EL (cell line): Measurements from ENCODE around the gene GNRH2.
"Not testable (repeated sequence)": the region's sequence is repeated elsewhere in the genome, so short reads cannot be mapped to it uniquely, and the experiment has no call there.

Experiments
- DNase-seq: peaks from one replicate; pipeline ENCODE4 v3.0.0-alpha.2; 2016

GNRH2 gene

DNA sequence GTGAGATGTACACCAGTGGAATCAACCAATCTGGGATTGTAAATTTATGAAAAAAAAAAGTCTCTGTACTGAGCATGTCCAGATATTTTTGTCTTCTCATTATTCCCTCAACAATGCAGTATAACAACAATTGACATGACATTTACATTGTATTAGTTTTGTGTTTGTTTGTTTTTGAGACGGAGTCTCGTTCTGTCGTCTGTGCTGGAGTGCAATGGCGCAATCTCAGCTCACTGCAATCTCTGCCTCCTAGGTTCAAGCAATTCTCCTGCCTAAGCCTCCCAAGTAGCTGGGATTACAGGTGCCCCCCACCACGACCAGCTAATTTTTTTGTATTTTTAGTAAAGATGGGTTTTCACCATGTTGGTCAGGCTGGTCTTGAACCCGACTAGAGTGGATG, 31.9 kb downstream of the GNRH2 start:
- not testable (repeated sequence) for DNase-seq

GRCh38 chr20:3077618-3078134, 34.3 kb downstream of the GNRH2 start:
- DNase-seq, result no peak

DNA sequence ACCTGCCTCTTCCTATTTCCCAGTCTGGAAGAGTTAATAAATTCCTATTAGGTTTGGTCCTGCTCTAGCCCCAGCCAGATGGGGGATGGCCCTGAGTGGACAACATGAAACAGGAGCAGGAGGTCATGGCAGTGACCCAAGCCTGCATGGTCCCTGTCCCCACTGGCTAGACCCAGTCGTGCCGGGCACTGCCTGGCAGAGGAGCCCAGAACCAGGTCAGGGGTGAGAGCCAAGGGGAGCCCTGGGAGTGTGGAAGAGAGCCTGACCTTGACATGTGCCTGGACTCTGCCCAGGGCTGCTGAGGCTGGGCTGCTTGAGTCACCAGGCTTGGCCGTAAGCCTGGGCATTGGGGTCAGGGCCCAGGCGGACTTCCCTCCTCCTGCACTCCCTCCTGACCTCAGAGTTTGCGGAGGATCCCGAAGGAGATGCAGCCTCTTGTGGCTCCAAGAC, 37.5 kb downstream of the GNRH2 start:
- DNase-seq, result peak; percentile 70

DNA sequence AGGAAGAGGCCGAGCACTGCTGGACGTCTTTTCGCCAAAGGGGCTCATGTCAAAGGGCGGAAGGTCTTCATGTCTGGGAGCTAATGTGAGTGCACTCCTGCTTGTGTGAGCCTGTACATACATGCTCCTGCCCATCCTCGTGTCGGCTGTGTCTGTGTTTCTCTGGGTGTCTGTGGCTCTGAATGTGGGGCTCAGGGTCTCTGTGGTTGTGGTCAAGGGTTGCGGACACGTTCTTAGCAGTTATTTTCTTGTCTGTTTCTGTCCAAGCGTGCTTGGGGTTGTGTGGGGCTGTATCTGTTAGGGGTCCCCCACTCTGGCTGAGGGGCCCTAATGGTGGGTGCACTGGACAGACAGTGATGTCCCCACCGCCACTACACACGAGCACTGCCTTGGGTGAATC, 38.2 kb downstream of the GNRH2 start:
- DNase-seq, result no peak

DNA sequence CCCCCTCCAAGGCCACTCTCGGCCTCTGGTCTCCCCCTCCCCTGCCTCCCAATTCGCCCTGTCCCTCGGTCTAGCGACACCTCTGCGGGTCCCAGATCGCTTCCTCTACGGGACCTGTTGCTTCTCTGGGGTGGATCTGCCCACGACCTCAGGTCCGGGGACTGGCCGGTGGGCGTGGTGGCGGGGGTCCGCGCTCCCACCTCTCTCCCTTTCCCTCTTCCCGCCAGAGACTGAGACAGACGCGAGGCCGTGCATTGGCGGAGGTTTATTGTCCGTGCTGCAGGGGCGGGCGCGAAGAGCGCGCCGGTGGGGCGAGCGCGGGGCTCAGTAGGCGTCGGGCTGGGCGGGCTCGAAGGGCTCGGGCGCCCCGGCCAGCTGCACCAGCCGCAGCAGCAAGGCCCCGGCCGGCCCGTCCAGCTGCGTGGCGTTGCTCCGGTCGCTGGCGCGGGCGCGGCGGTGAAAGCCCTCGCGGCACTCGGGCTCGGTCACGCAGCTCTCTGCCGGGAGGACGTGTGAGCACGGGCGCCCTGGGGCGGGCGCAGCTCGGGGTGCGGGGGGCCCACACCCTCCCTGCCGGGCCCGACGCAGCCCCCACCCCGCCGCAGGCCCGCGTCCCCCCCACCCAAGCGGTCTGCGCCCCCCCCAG, 39.0 kb downstream of the GNRH2 start:
- DNase-seq, result no peak

DNA sequence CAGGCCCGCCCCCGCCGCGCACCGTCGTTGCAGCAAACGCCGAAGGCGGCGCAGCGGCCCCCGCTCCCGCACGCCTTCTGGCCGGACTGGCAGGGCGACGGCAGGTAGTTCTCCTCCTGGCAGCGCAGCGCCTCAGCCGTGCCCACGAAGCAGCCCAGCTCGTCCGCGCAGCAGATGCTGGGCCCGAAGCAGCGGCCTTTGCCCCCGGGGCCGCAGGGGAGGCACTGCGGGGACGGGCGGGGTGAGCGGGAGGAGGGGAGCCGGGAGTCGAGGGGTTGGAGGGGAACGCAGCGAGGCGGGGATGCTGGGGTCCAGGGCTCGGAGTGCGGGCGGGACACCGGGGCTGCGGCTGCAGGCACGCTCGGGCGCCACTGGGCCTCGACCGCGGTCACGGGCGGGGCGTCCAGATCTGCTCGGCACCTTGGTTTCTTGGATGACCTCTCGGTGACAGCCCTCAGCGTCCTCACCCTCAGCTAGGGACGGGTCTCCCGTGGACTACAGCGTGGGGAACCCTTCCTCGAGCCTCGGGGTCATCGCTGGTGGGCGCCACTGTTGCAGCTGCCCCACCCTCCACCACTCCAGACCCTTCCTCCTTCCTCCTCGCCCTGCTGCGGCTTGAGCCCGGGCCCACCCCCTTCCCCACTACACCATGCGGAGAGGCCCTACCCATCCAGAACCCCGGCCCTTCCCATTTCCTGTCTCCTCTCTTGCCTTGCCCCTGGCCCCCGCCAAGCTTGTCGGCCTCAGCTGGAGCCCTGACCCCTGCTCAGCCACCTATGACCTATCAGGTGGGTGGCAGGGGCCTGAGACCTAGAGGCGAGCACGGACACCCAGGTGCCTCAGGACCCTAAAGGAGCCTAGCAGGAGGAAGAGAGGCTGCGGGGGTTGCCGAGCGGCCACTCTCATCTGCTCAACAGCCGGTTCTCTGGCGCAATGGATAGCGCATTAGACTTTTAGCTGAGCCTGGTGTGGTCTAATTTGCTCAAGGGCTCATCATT, 39.8 kb downstream of the GNRH2 start:
- DNase-seq, result no peak

GRCh38 chr20:3084283-3084985, 41.0 kb downstream of the GNRH2 start, which contains the start of gene AVP:
TSS of gene AVP (minus strand) at chr20:3084724. CDS start at chr20:3084674, 50 bp downstream.
- DNase-seq, result no peak

- no peak for DNase-seq
These were observed 41.6 kb downstream of the GNRH2 start for GRCh38 chr20:3084986-3085360.

DNA sequence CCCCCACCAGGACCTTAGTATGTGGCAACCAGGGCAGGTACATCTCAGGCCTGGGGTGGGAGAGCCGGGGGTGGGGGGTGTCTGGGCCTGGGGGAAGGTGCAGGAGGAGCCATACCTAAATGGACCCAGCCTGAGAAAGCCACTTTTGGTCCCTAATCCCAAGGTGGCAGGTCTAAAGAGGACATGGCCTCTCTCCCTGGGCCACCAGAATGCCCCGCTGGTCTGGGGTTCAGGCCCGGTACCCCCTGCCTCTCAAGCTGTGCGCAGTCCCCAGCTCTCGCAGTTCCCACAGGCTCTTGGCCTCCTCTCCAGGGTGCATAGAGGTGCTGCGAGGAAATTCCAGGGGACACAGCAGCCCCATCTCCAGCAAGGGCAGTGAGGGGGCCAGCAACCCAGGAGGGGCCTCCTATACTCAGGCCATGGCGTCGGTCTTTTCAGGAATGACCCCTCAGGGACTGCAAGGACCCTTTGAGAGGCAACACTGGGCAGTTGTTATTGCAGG, 42.2 kb downstream of the GNRH2 start:
- DNase-seq, result no peak

GRCh38 chr20:3088031-3088430, 44.6 kb downstream of the GNRH2 start:
- DNase-seq, result no peak

- no peak for DNase-seq
These were observed 47.1 kb downstream of the GNRH2 start for GRCh38 chr20:3090565-3090964.

DNA sequence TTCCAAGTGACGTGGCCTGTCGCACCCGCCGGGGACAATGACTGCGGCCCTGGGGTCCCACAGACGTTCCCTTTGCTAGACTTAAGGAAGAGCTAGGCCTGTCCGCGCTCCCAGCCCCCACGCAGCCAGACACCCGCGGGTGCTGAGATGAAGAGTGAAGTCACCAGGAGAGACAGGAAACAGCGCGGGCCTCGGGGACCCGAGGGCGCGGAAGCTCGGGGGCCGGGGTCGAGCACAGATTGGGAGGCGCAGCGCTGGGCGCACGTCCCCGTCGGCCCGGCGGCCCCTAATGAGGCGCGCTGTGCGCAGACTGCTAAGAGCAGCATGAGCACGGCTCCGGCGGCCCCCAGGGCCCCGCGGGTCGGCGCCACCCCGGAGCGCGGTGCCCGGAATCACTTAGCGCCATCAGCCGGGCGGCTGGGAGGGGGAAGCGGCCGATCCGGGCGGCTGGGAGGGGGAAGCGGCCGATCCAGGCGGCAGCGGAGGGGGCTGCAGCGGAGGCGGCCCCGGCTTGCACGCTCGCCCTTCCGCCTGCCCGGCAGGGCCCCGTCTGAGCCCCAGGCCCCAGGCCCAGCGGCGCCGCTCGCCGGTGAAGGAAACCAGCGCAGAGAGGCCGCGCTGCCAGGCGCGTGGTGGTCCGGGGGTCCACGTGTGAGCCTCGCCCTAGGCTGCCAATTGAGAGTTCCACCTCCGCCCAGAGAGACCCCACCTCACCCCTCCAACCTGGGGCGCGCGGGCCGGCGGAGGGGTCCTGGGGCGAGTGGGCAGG, 49.4 kb downstream of the GNRH2 start:
- peak; percentile 29 for DNase-seq

DNA sequence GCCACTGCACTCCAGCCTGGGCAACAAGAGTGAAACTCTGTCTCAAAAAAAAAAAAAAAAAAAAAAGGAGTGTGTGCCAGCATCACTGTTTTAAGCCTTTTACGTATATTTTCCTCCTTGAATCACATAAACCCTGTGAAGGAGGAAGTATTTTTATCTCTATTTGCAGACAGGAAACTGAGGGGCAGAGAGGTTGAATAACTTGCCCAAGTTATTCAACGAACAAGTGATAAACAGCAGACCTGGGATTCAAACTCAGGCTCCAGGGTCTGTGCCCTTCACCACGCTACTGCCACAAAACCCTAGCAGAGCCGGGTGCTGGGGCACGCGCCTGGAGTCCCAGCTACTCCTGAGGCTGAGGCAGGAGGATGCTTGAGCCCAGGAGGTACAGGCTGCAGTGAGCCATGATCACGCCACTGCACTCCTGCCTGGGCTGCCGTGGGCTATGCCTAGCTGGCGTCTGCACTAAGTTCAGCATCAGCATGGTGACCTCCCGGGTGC, 50.5 kb downstream of the GNRH2 start:
- DNase-seq, result no peak

- no peak for DNase-seq
These were observed 51.6 kb downstream of the GNRH2 start for GRCh38 chr20:3094848-3095629.
